ENCODE data around the gene GRIN2A.

The GRIN2A gene

DNA sequence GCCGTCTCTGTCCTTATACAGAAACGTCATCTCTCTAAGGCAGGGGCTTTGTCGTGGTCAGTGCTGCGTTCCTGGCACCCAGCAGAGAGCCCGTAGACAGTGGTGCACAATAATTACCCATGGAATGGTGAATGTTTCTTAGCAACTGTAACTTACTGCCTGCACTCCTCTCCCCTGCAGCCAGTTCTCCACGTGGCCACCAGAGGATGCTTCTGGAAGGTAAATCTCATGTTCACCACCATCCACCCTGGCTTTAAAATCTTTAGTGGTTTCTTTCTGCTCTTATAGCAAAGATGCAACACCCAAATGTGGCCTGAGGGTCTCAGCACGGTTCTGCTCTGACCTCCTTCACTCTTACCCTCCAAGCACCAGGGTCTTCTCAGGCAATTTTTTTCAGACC, 150.8 kb downstream of the GRIN2A start:
- DNase-seq = no peak

DNA sequence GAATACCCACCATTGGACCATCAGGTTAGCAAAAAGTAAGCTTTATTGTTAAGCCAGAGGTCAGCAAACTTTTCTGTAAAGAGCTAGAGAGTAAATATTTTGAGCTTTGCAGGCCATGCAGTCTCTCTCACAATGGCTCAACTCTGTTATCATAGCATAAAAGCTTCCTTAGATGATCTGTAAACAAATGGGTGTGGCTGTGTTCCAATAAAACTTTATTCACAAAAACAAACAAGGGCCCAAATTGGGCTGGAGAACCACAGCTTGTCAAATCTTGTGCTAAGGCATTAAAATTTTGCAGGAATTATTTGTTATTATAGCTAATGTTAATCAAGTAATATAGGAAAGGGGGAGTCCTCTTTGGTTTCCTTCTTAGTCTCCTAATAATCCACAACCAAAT, 153.6 kb downstream of the GRIN2A start:
- DNase-seq = no peak

DNA sequence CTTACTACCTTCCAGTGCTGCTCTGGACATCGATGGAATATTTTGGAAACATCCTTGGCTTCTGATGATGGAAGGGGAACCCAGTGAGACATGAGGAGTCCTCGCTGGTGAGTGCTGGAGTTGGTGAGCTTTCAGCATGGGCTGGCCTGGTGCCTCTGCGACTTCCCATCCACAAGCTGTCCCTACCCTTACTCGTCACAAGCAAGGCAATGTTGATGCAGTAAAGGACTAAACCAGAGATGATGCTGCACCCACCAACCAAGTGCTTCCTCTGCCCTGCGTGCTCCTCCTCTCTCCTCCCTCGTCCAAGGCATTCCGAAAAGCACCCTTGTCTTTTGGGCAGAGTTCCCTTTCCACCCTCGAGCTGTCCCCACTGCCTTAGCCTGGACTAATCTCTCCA, 154.7 kb downstream of the GRIN2A start:
- no peak for DNase-seq

DNA sequence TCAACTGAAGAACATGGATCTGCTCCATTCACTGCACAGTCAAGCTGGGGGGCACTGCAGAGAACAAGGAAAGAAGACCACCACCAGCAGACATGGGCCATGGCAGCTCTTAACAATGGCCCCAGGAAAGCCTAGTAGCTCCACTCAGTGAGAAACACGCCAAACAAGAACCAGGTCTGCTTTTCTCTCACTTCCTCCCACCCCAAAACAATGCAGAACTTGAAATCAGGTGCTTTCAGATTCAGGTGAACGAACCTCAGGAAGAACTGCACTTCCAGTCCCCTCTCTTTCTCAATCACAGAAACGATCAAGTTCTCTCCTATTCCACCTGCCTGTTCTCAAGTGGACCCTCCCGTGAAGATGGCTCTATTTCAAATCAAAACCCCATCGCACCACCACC, 155.6 kb downstream of the GRIN2A start:
- DNase-seq = no peak

DNA sequence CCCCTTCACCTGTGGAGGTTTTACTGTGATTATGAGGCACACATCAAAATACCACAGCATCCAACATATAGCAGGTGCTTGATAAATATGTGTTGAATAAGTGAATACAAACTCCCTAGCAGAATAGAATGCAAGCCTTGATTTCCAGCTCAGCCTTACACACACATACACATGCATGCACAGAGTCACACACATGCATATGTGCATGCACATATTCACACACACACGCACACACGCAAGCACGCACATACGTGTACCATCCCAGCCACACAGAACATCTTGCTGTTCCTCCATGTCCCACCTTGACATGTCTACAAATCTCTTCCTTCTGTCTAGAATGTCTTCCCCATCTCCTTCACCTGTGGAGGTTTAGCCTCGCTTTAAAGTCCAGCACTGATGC, 160.1 kb downstream of the GRIN2A start:
- DNase-seq = no peak

DNA sequence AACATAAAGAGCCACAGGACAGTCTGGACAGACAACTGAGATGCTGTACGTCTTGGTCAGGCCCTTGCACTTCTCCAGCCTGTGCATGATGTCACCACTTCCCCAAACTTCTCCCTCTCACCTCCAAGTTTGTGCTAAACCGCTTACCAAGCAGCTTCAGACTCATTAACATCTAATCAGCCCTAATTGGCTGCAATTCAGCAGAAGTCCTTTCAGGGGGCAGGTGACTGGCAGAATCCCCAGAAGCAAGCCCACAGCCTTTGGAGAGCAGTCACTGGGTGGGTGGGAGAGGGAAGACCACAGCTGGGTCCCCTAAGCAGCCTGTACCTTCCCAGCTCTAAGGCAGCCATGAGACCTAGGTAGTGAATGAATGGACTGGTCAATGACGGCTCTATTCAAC, 161.4 kb downstream of the GRIN2A start:
- DNase-seq = no peak

DNA sequence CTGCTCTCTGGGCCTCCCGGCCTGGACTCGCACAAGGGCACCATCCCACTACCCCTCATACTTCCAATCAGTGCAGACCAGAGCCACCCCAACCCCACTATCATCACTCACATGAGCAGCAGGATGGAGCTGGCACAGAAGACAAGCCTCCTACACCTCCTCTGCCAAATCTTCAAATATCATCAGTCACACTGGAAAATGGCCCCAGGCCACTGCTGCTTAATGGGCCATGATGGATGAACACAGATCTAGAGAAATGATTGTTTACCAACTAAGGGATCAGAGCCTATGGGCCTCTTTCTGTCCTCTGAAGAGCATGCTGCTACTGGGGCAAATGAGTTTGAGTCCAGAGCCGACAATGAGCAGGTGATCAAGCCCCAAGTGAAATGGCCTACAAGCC, 165.5 kb downstream of the GRIN2A start:
- DNase-seq = no peak

DNA sequence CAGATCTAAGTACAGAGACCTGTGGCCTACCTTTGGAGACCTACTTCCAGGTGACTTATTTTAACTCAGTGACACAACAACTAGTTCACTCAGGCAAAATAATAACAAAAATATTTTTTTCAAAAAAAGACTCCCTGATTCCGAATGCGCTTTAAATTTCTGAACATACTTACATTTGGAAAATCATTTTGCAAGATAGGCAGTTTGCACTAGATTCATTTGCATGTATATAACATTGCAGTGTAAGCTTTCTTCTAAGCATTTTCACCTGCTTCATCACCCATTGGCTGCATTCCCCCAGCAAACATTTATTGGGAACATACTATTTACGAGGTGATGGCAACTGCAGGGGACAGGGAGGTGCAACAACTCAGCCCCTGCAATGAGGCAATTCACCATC, 166.8 kb downstream of the GRIN2A start:
- no peak for DNase-seq

DNA sequence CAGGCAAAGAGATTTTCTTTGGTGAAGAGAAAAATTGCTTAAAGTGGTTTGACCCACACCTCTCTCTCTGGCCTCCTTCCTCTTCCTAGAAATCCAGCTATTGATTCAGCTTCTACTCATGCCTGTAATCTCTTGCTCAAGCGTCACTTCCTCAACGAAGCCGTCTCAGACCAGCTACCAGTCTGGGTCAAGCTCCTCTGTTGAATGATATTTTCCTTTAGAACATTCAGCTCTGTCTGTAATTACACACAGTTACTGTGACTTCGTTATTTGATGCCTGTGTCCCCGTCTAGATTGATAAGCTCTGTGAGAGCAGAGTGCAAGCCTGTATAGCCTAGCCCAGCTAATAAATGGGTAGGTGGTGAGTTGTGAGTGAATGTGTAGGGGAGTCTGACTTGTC, 168.5 kb downstream of the GRIN2A start:
- DNase-seq = no peak

DNA sequence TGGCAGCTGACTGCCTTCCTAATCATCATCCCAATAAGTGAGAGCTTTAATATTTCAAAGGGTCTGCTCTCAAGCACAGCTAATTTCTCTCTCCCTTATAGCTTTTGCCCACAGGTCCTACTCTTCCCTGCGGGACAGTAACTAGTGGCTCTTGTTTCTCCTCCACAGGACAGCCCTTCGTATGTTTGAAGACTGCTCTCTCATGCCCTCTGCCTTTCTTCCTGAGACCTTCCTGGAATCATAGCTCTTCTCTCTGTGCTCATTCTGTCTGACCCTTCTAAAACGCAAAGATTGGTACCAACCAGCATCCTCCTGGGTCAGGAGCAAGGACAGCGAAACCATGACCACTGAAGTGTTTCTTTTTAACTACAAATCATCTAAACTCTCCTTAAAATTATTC, 168.9 kb downstream of the GRIN2A start:
- no peak for DNase-seq

DNA sequence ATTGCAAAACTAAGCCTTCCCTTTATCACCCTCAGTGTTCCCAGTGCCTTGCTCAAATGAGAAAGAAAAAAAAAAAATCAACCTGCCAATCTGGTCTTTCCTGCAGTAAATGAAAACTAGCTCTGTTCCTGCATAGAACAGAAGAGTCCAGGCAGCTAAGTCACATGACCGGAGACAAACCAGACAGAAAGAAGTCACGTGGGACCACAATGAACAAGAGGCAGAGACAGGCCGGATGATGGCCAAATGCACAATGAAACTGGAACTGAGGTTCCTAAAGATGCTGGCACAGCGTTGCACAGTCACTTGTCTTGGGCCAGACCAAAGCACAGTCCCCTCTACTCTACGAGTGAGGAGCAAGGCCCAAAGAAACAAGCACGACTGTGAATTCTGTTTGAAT, 172.5 kb downstream of the GRIN2A start:
- no peak for DNase-seq

DNA sequence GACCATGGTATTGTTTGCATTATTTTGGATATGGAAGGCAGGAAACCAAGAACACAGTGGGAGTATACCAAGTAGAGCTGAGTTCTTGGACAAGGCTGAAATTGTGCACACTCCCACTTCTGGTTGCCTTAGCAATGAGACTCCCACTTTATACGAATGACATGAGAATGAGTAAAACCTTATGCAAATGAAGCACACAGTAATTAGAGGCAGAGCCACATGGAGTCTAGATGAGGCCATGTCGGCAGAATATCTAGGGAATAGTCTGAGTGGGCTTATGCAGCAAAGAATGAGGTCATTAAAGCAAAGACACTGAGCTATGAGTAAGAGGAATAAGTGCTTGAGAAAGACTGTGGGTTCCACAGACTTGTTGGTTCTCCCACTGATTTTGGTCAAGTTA, 178.7 kb downstream of the GRIN2A start:
- no peak for DNase-seq

DNA sequence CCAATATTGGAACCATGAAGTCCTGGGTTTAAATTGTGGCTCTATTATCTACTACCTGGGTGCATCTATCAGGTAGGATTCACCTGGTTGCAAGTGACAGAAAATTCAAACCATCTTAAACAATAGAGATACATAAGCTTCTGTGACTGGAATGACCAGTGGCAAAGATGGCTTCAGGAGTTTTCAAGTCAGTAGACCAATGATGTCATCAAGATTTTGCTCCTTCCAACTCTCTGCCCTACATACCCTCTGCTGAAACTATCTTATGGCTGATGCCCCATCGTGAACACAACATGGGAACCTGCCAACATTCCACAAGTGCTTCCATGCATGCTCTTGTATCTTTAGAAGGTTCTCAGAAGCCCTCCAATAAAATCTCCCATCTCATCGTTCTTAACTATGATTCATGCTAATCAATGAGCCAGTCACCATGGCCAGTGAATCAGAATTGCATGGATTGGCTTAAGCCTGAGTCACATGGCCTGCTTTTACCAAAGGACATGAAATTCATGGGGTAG, 180.9 kb downstream of the GRIN2A start:
- DNase-seq = no peak

DNA sequence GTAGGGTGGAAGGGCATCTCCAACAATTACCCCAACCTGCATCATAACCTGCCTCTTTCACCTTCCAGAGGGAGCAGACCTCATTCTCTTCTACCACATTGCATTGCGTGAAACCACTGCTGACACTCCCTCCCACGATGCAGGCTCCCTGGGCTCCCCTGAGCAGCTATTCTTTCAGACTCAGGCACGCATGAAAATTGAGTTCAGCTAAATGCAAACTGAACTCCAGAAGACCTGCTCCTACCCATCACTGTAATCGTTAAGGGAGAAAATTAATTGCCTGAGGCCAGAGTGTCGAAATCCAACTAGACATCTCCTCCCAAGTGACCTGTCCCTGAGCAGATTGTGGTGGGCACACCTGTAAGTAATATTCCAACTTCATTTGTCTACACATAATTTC, 186.0 kb downstream of the GRIN2A start:
- no peak for DNase-seq

DNA sequence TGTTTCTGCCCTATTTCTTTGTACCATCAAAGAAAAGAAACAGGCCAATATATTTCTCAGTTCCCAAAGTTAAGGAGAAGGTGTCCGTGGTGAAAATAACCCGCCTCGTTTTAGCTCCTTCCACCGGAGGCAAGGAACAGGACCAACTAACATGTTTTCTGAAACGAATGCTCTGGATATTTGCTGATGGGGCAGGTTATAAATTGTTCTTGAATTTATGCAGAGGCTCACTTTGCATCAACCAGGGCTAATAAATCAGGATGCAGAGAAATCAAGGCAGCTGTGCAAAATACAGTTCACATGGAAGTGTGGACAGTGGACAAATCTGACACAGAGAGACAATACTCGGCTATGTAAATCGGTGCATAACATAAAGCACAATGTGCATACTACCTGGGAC, 189.8 kb downstream of the GRIN2A start:
- DNase-seq = no peak

DNA sequence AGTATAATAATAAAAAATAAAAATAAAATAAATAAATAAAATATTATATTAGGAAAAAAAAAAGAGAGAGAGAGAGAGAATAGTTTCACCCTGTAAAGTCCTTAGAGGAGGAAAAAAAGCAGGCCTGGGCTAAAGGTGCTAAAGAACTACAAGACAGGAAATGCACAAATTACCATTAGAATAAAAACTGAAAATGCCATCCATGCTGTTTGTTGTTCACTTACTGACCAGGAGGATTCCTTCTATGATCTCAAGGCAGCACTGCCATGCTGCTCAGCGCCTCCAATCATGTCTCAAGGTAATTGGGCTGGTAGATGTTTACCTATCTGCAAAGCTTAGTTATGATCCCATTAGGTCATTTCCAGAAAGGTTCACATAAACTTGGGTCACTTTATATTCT, 201.2 kb downstream of the GRIN2A start:
- no peak for DNase-seq

DNA sequence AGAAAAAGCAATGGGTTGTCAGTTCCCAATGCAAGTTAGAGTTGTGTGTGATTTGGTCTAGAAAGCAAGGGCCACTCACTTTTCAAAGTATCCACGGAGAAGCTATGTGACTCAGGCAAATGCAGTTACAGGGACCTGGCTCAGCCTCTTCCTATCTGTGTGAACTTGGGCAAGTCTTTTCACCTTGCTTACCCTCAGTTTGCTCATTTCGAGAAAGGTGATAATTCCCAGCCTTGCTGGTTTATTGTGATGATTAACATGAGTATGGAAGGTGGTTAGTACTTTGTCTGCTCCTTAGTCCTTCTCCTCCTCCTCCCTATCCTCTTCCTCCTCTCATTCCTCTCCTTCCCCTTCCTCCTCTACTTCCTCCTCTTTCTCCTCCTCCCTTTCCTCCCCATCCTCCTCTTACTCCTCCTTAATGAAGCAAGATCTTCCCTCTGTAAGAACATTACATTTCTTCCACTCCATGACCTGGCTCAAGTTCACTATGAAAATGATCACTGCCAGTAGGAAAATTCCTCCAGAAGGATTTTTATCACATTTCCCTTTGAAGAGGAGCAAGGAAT, 204.0 kb downstream of the GRIN2A start:
- no peak for DNase-seq

DNA sequence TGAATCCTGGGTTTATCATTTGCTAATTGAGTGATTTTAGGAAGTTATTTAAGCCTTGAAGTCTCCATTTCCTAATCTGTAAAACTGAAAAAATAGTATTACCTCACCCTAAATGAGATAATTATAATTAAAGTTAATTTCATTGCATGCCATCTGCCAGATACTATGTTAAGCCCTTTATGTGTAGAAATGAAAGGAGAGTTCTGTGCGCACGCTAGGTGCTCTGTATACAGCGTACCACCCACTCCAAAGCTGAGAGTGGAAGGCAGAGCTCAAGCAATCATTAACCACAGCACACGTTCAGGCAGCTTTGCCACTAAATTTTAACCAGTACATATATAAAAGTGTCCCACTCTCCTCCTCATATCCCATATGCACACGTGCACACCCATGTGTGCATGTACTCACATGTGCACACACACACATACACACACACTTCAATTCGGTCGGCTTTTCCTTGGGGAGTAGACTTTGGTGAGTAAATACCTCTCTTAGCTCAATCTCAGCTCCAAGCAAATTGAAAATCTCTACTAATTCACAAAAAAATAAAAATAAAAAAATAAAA, 204.8 kb downstream of the GRIN2A start:
- DNase-seq = no peak

DNA sequence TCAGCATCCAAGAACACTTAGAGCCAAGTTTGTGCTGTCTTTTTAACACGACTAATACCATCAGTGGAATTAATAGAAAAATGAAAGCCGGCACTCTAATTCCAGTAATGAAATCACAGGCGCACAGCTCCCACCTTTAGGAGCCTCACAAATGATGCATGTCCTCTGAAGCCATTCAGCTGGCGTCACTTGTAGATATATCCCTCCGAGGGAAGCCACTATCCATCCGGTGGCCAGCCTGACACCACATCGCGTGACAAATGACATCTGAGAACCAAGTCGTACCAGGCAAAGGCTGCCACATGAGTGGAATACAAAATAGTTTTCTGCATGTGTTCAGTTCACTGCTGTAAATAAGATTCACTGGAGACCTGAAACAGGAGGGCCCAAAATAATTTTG, 205.6 kb downstream of the GRIN2A start:
- no peak for DNase-seq

DNA sequence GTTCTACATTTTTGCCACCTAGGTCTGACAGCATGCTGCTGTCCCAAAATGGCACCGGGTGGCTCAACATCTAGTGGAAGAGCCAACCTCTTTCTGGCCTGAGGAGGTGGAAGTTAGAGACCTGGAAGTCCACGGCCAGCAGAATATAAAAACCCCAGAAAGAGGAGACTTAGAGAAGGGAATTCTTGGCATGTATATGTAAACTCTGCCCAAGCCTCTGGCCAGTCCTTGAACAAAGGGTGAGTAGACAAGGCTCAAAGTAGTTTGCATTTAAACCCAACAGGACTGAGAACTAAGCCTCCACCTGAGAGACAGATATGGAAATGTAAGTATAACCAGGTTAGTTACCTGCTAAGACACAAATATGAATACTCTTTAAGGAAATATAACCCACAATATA, 210.3 kb downstream of the GRIN2A start:
- no peak for DNase-seq

DNA sequence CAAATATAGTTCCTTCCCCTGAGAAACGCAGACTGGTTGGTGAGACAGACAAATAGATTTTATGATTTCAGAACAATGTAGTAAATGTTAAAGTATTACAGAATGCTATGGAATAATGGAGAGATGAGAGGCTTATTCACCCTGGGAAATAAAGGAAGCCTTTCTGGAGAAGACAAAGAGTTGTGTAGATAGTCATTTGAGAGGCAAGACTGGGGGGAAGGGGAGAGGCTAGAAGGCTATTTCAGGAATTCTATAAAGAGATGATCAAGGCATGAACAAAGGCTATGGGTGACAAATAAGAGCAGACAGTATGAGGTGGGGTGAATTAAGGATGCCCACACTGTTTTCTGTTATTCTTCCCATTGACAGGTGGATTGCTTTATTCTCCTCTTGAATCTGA, 211.4 kb downstream of the GRIN2A start:
- DNase-seq = no peak

DNA sequence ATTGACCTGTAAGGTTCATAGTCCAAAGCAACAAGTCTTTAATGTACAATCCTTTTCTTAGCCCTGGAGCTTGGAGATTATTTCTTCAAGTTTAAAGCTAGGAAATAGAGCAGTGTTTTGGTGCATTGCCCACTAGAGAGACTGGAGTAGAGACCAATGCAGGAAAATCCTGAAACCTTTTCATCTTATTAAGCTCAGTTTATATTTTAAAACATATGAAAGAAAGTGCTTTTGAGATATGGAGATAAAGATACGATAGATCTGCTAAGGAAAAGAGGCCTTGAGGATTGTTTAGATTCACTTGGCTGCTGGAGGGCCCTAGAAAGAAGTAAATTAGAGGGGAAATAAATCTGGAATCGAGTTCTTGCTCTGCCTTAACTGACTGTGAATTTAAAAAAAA, 212.0 kb downstream of the GRIN2A start:
- DNase-seq = no peak

DNA sequence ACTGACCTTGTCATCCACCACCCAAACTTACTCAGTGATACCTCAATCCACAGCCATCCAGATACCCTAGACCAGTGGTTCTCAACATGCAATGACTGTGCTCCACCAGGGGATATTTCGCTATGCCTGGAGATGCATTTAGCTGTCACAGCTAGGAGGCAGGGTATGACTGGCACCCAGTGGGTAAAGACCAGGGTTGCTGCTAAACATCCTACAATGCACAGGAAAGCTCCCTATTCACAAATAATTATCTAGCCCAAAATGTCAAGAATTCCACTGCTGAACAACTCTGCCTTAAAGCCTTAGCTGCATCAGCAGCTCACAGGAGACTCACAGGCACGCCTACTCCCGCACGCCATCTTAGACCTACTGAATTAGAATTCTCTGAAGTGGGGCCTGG, 212.6 kb downstream of the GRIN2A start:
- no peak for DNase-seq

DNA sequence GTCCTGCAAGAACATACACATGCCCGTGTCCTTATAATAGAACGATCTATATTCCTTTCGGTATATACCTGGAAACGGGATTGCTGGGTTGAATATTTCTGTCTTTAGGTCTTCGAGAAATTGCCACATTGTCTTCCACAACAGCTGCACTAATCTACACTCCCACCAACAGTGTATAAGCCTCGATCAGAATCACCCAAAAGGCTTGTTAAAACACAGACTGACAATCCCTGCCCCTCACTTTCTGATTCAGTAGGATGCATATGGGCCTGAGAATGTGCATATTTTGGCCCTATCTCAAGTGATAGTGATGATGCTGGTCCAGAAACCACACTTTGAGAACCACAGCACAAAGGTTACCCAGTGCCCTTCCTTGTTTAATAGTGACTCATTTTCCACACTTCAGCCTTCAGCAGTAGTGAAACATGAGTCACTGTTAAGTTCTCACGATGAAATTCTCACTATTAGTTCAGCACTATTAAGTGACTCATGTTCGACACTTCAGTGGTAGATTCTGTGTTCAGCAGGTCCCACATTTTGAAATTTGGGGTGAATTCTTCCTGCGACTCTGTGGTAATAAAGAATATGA, 215.6 kb downstream of the GRIN2A start:
- no peak for DNase-seq

DNA sequence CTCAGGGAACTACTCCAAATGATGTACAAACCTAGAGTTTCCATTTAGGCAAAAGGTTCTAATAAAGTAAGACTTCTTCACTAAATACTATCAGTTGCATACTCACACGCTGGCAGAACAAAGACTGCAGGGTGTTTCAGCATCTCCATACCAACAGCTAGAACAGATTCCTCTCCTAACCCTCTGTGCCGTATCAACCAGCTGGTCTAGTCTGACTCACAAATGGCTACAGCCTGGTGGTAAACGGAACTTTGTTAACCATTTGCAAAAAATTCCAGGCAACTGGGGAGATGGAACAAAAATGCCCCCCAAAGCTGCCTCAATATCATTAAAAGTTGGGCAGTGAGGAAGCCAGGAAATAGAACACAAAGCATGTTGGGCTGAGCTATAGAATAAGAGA, 217.1 kb downstream of the GRIN2A start:
- no peak for DNase-seq

All from NCI-H524 (cell line).